Stimulated activated CD8-positive, alpha-beta memory T cell treated with anti-CD3 and anti-CD28 coated beads, Interleukin-2, amount 100 ng/mL, for 48 hours (primary cell): ENCODE measurements around the gene IBA57.
"Not testable (repeated sequence)": the region's sequence is repeated elsewhere in the genome, so short reads cannot be mapped to it uniquely, and the experiment has no call there.

Source experiments
- DNase-seq, 2 donors: peaks; one replicate each; pipeline ENCODE4 v3.0.0-alpha.2; 2020; ENCODE audit warnings: low read depth in 2 of 2

The IBA57 gene

GRCh38 chr1:228226956-228227791, 61.6 kb downstream of the IBA57 start:
- DNase-seq, result no peak

- DNase-seq, result not testable (repeated sequence)
Observed at GRCh38 chr1:228228147-228228546, 62.5 kb downstream of the IBA57 start.

GRCh38 chr1:228228601-228229074, 63.0 kb downstream of the IBA57 start:
- DNase-seq, result no peak

- no peak for DNase-seq
Observed at GRCh38 chr1:228231189-228231588, 65.6 kb downstream of the IBA57 start.
